ENCODE results near the gene ACSF3.

DNA sequence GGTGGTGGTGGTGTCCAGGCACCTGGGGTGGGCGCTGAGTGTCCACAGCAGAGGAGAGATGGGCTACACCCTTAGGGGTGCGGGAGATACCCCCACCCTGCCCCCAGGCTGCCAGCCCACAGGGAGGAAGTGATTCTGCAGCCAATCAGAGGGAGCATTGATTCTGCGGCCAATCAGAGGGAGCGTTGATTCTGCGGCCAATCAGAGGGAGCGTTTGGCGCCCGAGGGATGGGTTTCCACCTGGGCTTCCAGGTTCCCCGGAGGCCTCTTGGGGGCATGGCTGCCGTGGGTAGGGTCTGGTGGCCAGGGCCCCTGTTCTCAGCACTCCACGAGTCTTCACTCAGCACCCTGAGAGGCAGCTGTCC lies 28.2 kb upstream of the ACSF3 start:
- TF ChIP-seq, protein P1, sequence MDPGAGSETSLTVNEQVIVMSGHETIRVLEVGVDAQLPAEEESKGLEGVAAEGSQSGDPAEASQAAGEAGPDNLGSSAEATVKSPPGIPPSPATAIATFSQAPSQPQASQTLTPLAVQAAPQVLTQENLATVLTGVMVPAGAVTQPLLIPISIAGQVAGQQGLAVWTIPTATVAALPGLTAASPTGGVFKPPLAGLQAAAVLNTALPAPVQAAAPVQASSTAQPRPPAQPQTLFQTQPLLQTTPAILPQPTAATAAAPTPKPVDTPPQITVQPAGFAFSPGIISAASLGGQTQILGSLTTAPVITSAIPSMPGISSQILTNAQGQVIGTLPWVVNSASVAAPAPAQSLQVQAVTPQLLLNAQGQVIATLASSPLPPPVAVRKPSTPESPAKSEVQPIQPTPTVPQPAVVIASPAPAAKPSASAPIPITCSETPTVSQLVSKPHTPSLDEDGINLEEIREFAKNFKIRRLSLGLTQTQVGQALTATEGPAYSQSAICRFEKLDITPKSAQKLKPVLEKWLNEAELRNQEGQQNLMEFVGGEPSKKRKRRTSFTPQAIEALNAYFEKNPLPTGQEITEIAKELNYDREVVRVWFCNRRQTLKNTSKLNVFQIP (CRISPR knock-in tag; IDR thresholded peaks at IDR 0.05; ENCODE audit: borderline replicate concordance, low read depth): no peak
- TF ChIP-seq TOX (CRISPR knock-in tag; IDR thresholded peaks at IDR 0.05; ENCODE audit: borderline replicate concordance): no peak
- TF ChIP-seq ZNF8 (CRISPR knock-in tag; IDR thresholded peaks at IDR 0.05): no peak
- no peak for TF ChIP-seq PPARA (CRISPR knock-in tag; IDR thresholded peaks at IDR 0.05; ENCODE audit: borderline replicate concordance)
- no peak for TF ChIP-seq OSR1 (CRISPR knock-in tag; IDR thresholded peaks at IDR 0.05)
- TF ChIP-seq CREB5 (CRISPR knock-in tag; IDR thresholded peaks at IDR 0.05; ENCODE audit: low read depth): no peak
- no peak for TF ChIP-seq CSRNP3 (CRISPR knock-in tag; IDR thresholded peaks at IDR 0.05)
- TF ChIP-seq RARB (CRISPR knock-in tag; IDR thresholded peaks at IDR 0.05): no peak
- TF ChIP-seq, protein P2, sequence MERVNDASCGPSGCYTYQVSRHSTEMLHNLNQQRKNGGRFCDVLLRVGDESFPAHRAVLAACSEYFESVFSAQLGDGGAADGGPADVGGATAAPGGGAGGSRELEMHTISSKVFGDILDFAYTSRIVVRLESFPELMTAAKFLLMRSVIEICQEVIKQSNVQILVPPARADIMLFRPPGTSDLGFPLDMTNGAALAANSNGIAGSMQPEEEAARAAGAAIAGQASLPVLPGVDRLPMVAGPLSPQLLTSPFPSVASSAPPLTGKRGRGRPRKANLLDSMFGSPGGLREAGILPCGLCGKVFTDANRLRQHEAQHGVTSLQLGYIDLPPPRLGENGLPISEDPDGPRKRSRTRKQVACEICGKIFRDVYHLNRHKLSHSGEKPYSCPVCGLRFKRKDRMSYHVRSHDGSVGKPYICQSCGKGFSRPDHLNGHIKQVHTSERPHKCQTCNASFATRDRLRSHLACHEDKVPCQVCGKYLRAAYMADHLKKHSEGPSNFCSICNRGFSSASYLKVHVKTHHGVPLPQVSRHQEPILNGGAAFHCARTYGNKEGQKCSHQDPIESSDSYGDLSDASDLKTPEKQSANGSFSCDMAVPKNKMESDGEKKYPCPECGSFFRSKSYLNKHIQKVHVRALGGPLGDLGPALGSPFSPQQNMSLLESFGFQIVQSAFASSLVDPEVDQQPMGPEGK (CRISPR knock-in tag; IDR thresholded peaks at IDR 0.05; ENCODE audit: borderline replicate concordance): no peak
- no peak for TF ChIP-seq ZFP30 (CRISPR knock-in tag; IDR thresholded peaks at IDR 0.05)
- TF ChIP-seq CSDC2 (CRISPR knock-in tag; IDR thresholded peaks at IDR 0.05): no peak
- no peak for TF ChIP-seq GLIS3 (CRISPR knock-in tag; IDR thresholded peaks at IDR 0.05)

All from SK-N-SH treated with all-trans-retinoic acid at 6 μM for 48 hours (cell line).